Activated naive CD8-positive, alpha-beta T cell treated with anti-CD3 and anti-CD28 coated beads, Interleukin-2, amount 10 ng/mL, durations not matched to agents 7 days and 5 days (primary cell): Measurements from ENCODE around the gene C1orf122. TPM values are rescaled to one million over a fixed set of nuclear protein-coding genes. Genes with fewer than 3 reads are reported as not detected.
"Not testable (repeated sequence)": the region's sequence is repeated elsewhere in the genome, so short reads cannot be mapped to it uniquely, and the experiment has no call there.

Source experiments
- ATAC-seq: fragments of 150-1000 bp; cut with Tn5 transposase; one replicate; pipeline ENCODE4 v1.10.0; 2021; ENCODE audit warnings: low read depth, moderate library complexity
- POLR2A ChIA-PET: fragments of 350-600 bp; sonication (Branson Sonifier 250); formaldehyde crosslinking; loops from one replicate; lab custom pipeline; 2021; ENCODE audit warnings: antibody characterized with exemption; lab: Charles Lee
- DNase-seq: peaks from one replicate; pipeline ENCODE4 v3.0.0; 2021
- H3K27ac Mint-ChIP-seq: one replicate; pipeline ENCODE4 v1.8.0; 2022; ENCODE audit warnings: mild to moderate bottlenecking, mixed read lengths
- H3K27me3 Mint-ChIP-seq: one replicate; pipeline ENCODE4 v1.8.0; 2022; ENCODE audit warnings: mild to moderate bottlenecking, moderate library complexity, mixed read lengths
- H3K36me3 Mint-ChIP-seq: one replicate; pipeline ENCODE4 v1.8.0; 2021; ENCODE audit warnings: mild to moderate bottlenecking, mixed read lengths
- H3K4me1 Mint-ChIP-seq: one replicate; pipeline ENCODE4 v1.8.0; 2021; ENCODE audit warnings: mixed read lengths
- H3K4me3 Mint-ChIP-seq: one replicate; pipeline ENCODE4 v1.8.0; 2022; ENCODE audit warnings: mild to moderate bottlenecking, moderate library complexity, mixed read lengths
- H3K9me3 Mint-ChIP-seq: one replicate; pipeline ENCODE4 v1.8.0; 2021; ENCODE audit warnings: mixed read lengths
- total RNA-seq, 2 experiments: library from RNA; stranded (reverse); gene quantifications; one replicate each; pipeline ENCODE4 v1.2.3, GENCODE V29; 2021

The C1orf122 gene
- 10 to 100 TPM; 15.4 to 18.0 TPM for total RNA-seq

- no peaks in the 10 kb centered on the region for H3K9me3 Mint-ChIP-seq
- no peaks in the 10 kb centered on the region for H3K27me3 Mint-ChIP-seq
- DNase-seq (peak; percentile 93), ATAC-seq (peak; percentile 87)
- H3K4me3 Mint-ChIP-seq: peak within 1 kb of the TSS; percentile 97
- H3K27ac Mint-ChIP-seq: peak within 1 kb of the TSS; percentile 98
- H3K4me1 Mint-ChIP-seq: peaks cover 24% of the 10 kb centered on the region
- H3K36me3 Mint-ChIP-seq: peaks cover 21% of the 10 kb centered on the region
- POLR2A ChIA-PET: interaction anchor here (0.6 to 2.8 kb wide), 19 partner anchors 9 to 333 kb away, joined by 3 to 34 read pairs (median 5); partner anchors contain the start of genes CDCA8, GNL2, INPP5B and MTF1
Measured at GRCh38 chr1:37807555-37808368, at the start of gene C1orf122, which contains the start of gene YRDC. TSS of gene C1orf122 (plus strand) at chr1:37807790. CDS start at chr1:37808405, 615 bp downstream. TSS of gene YRDC (minus strand) at chr1:37808208. CDS start at chr1:37808180, 28 bp downstream.

- H3K4me3 Mint-ChIP-seq: no peak overlapping the region
- no peaks in the 10 kb centered on the region for H3K9me3 Mint-ChIP-seq
- DNase-seq: no peak
- H3K36me3 Mint-ChIP-seq: no peaks in the 10 kb centered on the region
- ATAC-seq: no peak
- peaks cover 3% of the 10 kb centered on the region for H3K4me1 Mint-ChIP-seq
- POLR2A ChIA-PET: no interaction called here
- H3K27ac Mint-ChIP-seq: no peak overlapping the region
- peaks cover 40% of the 10 kb centered on the region for H3K27me3 Mint-ChIP-seq
Measured at GRCh38 chr1:37759451-37759850, 48.1 kb upstream of the C1orf122 start.

GRCh38 chr1:37761416-37762095, 46.0 kb upstream of the C1orf122 start:
- no peak overlapping the region for H3K4me3 Mint-ChIP-seq
- no peak overlapping the region for H3K27ac Mint-ChIP-seq
- no peaks in the 10 kb centered on the region for H3K9me3 Mint-ChIP-seq
- DNase-seq (no peak), ATAC-seq (no peak)
- POLR2A ChIA-PET: no interaction called here
- no peaks in the 10 kb centered on the region for H3K36me3 Mint-ChIP-seq
- H3K27me3 Mint-ChIP-seq: peaks cover 44% of the 10 kb centered on the region
- H3K4me1 Mint-ChIP-seq: peaks cover 7% of the 10 kb centered on the region

- H3K27ac Mint-ChIP-seq: no peak overlapping the region
- H3K36me3 Mint-ChIP-seq: no peaks in the 10 kb centered on the region
- no peaks in the 10 kb centered on the region for H3K9me3 Mint-ChIP-seq
- ATAC-seq (no peak), DNase-seq (no peak)
- peaks cover 7% of the 10 kb centered on the region for H3K4me1 Mint-ChIP-seq
- POLR2A ChIA-PET: no interaction called here
- no peak overlapping the region for H3K4me3 Mint-ChIP-seq
- H3K27me3 Mint-ChIP-seq: peaks cover 52% of the 10 kb centered on the region
Measured at GRCh38 chr1:37762516-37762915, 45.1 kb upstream of the C1orf122 start.

- no peak overlapping the region for H3K4me3 Mint-ChIP-seq
- no peak for DNase-seq
- no peaks in the 10 kb centered on the region for H3K36me3 Mint-ChIP-seq
- ATAC-seq: no peak
- peaks cover 64% of the 10 kb centered on the region for H3K27me3 Mint-ChIP-seq
- H3K9me3 Mint-ChIP-seq: no peaks in the 10 kb centered on the region
- H3K27ac Mint-ChIP-seq: no peak overlapping the region
- H3K4me1 Mint-ChIP-seq: peaks cover 7% of the 10 kb centered on the region
- POLR2A ChIA-PET: no interaction called here
Measured at GRCh38 chr1:37763791-37764413, 43.7 kb upstream of the C1orf122 start.

- Mint-ChIP-seq H3K4me3 (no peak overlapping the region), H3K9me3 (no peaks in the 10 kb centered on the region), H3K4me1 (peaks cover 7% of the 10 kb centered on the region), H3K36me3 (no peaks in the 10 kb centered on the region), H3K27ac (peak overlapping the region; percentile 54), H3K27me3 (peaks cover 69% of the 10 kb centered on the region)
- POLR2A ChIA-PET: no interaction called here
- peak; percentile 45 for ATAC-seq
- peak; percentile 69 for DNase-seq
Measured at GRCh38 chr1:37764414-37764825, 43.2 kb upstream of the C1orf122 start.

GRCh38 chr1:37764888-37765441, 42.6 kb upstream of the C1orf122 start, which contains the start of gene EPHA10:
TSS of gene EPHA10 (minus strand) at chr1:37765120. CDS start at chr1:37765066, 54 bp downstream.
- DNase-seq (no peak), ATAC-seq (no peak)
- peaks cover 71% of the 10 kb centered on the region for H3K27me3 Mint-ChIP-seq
- H3K36me3 Mint-ChIP-seq: no peaks in the 10 kb centered on the region
- H3K9me3 Mint-ChIP-seq: no peaks in the 10 kb centered on the region
- peak within 1 kb of the TSS; percentile 54 for H3K27ac Mint-ChIP-seq
- H3K4me1 Mint-ChIP-seq: peaks cover 7% of the 10 kb centered on the region
- no peak within 1 kb of the TSS for H3K4me3 Mint-ChIP-seq
- POLR2A ChIA-PET: no interaction called here

GRCh38 chr1:37765916-37766664, 41.5 kb upstream of the C1orf122 start:
- no peak for DNase-seq
- peaks cover 79% of the 10 kb centered on the region for H3K27me3 Mint-ChIP-seq
- no peak for ATAC-seq

GRCh38 chr1:37767488-37767887, 40.1 kb upstream of the C1orf122 start:
- H3K27me3 Mint-ChIP-seq: peaks cover 75% of the 10 kb centered on the region
- H3K4me3 Mint-ChIP-seq: no peak overlapping the region
- ATAC-seq (no peak), DNase-seq (no peak)
- H3K4me1 Mint-ChIP-seq: peaks cover 7% of the 10 kb centered on the region
- H3K9me3 Mint-ChIP-seq: no peaks in the 10 kb centered on the region
- H3K27ac Mint-ChIP-seq: no peak overlapping the region
- no peaks in the 10 kb centered on the region for H3K36me3 Mint-ChIP-seq
- POLR2A ChIA-PET: no interaction called here

More at GRCh38 chr1:37765916-37766664, 41.5 kb upstream of the C1orf122 start:
- POLR2A ChIA-PET: no interaction called here
- no peak overlapping the region for H3K4me3 Mint-ChIP-seq
- no peak overlapping the region for H3K27ac Mint-ChIP-seq
- no peaks in the 10 kb centered on the region for H3K36me3 Mint-ChIP-seq
- H3K4me1 Mint-ChIP-seq: peaks cover 7% of the 10 kb centered on the region
- H3K9me3 Mint-ChIP-seq: no peaks in the 10 kb centered on the region

- H3K4me3 Mint-ChIP-seq, POLR2A ChIA-PET, DNase-seq, H3K4me1 Mint-ChIP-seq, ATAC-seq, H3K36me3 Mint-ChIP-seq, H3K27ac Mint-ChIP-seq, H3K9me3 Mint-ChIP-seq: not testable (repeated sequence)
- peaks cover 41% of the 10 kb centered on the region for H3K27me3 Mint-ChIP-seq
Measured at GRCh38 chr1:37771440-37771839, 36.1 kb upstream of the C1orf122 start.

- Mint-ChIP-seq H3K4me3 (no peak overlapping the region), H3K9me3 (no peaks in the 10 kb centered on the region), H3K27ac (no peak overlapping the region), H3K4me1 (no peaks in the 10 kb centered on the region), H3K36me3 (no peaks in the 10 kb centered on the region), H3K27me3 (peaks cover 18% of the 10 kb centered on the region)
- ATAC-seq (no peak), DNase-seq (no peak)
- POLR2A ChIA-PET: no interaction called here
Measured at GRCh38 chr1:37776946-37777516, 30.6 kb upstream of the C1orf122 start.

- H3K27me3 Mint-ChIP-seq: peaks cover 16% of the 10 kb centered on the region
- H3K9me3 Mint-ChIP-seq: no peaks in the 10 kb centered on the region
- ATAC-seq: no peak
- no peaks in the 10 kb centered on the region for H3K4me1 Mint-ChIP-seq
- no peaks in the 10 kb centered on the region for H3K36me3 Mint-ChIP-seq
- H3K27ac Mint-ChIP-seq: no peak overlapping the region
- H3K4me3 Mint-ChIP-seq: no peak overlapping the region
- no peak for DNase-seq
- POLR2A ChIA-PET: interaction anchor here (0.7 kb wide), 1 partner anchor 11 kb away, joined by 6 read pairs; no protein-coding TSS in a partner anchor
Measured at GRCh38 chr1:37778654-37779053, 28.9 kb upstream of the C1orf122 start.
